Kasumi-1 (cell line): ENCODE results near the gene KDM2A.
"Not testable (repeated sequence)": the region's sequence is repeated elsewhere in the genome, so short reads cannot be mapped to it uniquely, and the experiment has no call there.

Source experiments
- DNase-seq, 2 experiments: peaks; one replicate each; lab custom pipeline; 2025; lab: John Stamatoyannopoulos, UW

The KDM2A gene

DNA sequence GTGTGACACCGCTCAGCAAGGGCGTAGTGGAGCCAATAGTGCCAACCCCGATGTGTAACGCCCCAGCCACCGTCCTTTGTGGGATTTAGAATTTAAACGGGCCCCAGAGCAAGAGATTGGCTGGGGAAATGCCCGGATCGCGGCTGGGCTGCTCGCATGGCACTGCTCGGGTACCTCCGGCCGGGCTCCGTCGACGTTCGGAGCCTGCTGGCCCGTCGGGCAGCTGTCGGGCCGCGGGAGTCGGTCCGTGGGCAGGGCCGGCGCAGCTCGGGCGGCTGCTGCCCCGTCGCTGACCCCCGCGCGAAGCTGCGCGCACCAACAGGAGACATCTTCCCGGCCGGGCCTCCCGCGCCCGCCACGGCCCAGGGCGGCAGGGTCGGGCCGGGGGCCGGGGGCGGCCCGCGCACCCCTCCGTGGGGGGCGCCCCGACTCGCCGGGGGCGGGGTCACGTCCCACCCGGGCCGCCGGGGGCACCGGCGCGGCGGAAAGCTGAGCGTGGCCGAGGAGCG lies 1.3 kb upstream of the KDM2A start:
- DNase-seq, result peak; percentile 44 to 54

GRCh38 chr11:67118181-67118766 lies 789 bp upstream of the KDM2A start:
- DNase-seq, result peak; percentile 12 to 19

DNA sequence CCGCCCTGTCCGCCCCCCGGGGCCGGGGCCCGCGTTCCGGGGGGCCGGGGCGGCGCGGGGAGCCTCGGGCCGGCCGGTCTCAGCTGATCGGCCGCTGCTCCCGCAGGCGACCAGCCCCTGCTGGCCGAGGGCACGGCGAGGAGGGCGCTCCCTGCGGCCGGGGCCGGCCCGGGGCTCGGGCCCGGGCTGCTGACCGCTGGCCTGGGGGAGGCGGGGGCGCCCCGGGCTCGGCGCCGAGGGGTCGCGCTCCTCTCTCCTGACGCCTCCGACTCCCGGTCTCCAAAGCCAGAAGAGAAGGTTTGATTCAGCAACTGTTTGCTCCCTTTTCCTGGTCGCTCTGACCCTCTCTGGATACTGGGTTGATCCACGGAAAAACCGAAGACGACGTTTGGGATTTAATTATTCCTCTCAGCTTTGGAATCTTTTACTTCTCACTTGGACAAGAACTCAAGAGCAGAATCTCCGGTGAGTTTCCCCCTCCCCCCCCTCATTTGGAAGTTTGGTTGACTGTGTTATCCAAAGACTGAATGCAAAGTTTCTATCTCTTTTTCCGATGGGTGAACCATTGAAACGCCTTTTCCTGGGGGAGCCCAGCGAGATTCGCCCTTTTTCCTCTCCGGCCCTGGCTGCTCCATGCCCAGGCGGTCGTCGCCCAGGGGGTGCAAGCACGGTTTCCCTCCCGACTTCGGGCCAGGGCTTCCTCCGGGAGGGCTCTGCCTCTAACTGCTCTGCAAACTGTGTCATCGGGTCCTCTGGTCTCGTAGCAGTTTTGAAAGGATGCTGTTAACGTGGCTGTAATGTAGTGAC lies 725 bp downstream of the KDM2A start:
- DNase-seq, result peak in 1 of 2 experiments; percentile 18

DNA sequence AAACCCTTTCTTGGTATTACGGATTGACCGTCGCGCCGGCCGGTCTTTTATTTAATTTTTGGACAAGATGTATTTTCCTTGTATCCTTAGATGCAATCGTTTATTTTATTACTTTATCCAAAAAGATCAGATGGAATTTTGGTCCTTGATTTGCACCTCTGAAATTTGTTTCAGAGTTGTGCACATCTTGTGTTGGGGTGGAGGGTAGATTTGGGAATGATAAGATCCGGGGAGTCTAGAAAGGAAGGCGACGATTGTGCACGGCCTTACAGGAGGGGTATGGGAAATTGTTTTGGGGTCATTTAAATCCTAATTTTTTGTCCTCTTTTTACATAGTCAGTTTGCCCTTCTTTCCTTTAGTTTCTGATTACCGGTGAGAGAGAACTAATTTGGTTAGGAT lies 1.4 kb downstream of the KDM2A start:
- DNase-seq, result no peak

GRCh38 chr11:67120881-67121710 lies 2.0 kb downstream of the KDM2A start:
- DNase-seq, result peak; percentile 76 to 81

- DNase-seq, result not testable (repeated sequence)
Measured at GRCh38 chr11:67123801-67124200, 4.7 kb downstream of the KDM2A start.

DNA sequence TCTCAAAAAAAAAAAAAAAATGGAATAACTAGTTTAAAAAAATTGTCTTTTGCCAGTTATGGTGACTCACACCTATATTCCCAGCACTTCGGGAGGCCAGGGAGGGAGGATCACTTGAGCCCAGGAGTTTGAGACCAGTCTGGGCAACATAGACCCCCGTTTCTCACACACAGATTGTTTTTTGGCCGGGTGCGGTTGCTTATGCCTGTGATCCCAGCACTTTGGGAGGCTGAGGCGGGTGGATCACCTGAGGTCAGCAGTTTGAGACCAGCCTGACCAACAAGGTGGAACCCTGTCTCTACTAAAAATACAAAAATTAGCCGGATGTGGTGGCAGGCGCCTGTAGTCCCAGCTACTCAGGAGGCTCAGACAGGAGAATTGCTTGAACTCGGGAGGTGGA lies 7.2 kb downstream of the KDM2A start:
- not testable (repeated sequence) for DNase-seq

- DNase-seq, result no peak
Measured at GRCh38 chr11:67126986-67127385, 7.9 kb downstream of the KDM2A start.

DNA sequence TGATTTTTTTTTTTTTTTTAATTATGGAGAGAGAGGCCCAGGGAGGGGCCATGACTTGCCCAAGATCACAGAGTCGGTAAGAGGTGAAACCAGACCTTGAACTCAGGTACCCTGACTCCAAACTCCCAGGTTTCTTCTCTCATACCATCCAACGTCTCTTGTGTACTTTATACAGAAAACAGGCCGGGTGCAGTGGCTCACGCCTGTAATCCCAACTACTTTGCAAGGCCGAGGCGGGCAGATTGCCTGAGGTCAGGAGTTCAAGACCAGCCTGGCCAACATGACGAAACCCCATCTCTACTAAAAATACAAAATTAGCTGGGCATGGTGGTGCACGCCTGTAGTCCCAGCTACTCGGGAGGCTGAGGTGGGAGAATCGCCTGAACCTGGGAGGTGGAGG lies 11.8 kb downstream of the KDM2A start:
- DNase-seq, result not testable (repeated sequence)

DNA sequence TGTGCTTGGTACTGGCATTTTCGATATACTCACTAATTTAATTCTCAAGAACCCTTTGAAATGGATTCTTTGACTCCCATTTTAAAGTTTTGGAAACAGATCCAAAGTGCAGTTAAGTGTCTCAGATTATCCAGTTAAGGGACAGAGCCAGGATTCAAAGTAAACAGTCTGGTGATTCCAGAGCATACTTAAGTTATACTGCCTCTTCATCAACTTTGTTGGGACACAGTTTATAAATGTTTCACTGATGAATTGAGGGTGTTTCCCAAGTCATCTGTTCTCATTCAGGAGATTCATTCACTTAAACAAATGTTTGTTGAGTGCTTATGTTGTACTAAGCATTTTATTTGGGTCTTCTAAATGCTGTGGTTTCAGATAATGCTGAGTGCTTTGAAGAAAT lies 17.1 kb downstream of the KDM2A start:
- no peak for DNase-seq

GRCh38 chr11:67138922-67139321 lies 19.9 kb downstream of the KDM2A start:
- no peak for DNase-seq

DNA sequence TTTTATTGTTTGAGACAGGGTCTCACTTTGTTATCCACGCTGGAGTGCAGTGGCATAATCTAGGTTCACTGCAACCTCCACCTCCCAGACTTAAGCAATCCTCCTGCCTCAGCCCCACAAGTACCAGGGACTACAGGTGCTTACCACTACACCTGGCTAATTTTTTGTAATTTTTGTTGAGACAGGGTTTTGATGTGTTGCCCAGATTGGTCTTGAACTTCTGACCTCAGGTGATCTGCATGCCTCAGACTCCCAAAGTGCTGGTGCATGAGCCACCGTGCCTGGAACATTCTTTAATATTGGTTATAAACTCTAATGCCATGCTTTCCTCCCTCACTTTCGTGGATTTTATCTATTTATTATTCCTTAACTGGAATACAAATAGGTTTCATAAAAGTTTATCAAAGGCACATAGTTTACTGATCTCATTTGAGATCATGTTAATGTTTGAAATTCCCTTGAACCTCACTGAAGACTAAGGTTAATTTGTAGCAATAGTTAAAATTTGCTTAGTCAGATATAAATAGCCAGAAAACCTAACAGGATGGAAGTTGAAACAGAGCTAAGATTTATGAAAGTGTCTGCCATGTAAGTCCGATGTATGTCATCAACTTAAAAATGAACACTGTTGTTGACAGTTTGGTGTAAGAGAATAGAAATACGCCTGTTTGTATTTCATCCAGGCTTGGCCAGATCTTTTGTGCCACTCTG lies 27.6 kb downstream of the KDM2A start:
- no peak for DNase-seq

- DNase-seq, result no peak
Measured at GRCh38 chr11:67153971-67154370, 34.9 kb downstream of the KDM2A start.

DNA sequence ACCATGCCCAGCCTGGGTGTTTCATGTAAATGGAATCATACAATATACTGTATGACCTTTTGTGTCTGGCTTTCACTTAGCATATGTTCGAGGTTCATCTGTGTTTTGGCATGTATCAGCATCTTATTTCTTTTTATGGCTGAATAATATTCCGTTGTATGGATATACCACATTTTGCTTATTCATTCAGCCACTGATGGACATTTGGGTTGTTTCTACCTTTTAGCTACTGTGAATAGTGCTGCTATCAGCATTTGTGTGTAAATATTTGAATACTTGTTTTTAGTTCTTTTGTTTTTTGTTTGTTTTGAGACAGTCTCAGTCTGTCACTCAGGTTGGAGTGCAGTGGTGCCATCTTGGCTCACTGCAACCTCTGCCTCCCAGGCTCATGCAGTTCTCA lies 35.7 kb downstream of the KDM2A start:
- no peak for DNase-seq

DNA sequence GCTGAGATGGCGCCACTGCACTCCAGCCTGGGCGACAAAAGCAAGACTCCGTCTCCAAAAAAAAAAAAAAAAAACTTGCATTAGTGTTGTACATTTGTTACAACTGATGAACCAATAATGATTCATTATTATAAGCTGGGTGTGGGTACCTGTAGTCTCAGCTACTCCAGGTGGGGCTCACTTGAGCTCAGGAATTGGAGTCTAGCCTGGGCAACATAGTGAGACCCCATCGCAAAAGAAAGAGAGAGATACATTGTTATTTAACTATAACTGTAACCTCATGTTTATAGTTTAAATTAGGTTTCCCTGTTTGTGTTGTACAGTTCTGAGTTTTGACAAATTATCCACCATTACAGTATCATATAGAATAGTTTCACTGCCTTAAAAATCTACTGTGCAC lies 38.6 kb downstream of the KDM2A start:
- no peak for DNase-seq

GRCh38 chr11:67158221-67158620 lies 39.2 kb downstream of the KDM2A start:
- no peak for DNase-seq

DNA sequence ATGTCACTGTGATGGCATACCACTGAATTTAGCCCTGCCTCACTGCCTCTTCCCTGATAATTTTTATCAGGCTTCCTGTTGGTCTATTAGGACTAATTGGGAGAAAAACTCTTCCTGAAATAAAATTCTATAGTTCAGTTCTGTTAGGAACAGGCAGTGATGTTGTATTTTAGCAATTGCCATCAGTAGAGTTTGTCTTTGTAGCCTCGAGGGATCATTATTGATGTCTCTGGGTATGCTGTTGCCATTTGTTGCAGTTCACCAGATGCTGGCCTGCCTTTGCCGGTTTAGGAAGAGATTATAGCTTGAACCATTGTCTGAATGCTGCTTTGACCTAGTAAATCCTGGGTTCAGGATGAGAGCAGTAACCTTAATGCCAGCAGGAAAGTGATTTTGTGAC lies 41.0 kb downstream of the KDM2A start:
- DNase-seq, result no peak

DNA sequence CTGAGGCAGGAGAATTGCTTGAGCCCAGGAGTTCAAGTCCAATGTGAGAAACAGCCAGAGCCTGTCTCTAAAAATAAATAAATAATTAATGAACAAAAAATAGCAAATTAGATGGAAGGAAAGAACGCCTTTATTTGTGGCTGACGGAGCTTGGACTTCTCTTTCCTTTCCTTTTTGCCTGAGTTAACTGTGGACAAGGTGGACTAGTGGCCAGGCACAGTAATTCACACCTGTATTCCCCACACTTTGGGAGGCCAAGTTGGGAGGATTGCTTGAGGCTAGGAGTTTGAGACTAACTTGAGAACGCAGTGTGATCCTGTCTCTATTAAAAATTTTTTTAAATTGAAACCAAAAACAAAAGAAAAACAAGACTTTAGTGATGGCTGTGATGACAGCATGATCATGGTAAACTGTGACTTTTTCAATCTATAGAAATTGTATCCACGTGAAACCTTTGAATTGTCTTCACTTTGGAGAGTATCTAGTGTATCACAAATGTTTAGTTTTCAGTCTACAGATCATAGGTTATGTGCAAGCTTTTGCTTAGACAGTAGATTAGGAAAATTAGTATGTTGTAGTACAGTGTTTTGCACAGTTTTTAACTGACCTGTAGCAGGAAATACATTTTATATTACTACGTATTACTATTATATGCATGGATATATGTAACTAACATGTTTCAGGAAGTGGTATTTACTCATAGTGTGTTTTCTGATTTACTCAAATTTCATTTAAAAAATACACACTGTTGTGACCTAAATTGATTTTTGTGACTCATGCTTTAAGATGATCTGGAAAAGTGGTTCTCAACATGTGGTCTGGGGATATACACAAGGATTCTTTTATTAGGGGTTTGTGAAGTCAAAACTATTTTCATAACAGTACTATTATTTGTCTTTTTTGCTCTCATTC lies 42.1 kb downstream of the KDM2A start:
- no peak for DNase-seq

GRCh38 chr11:67163006-67163405 lies 43.9 kb downstream of the KDM2A start:
- no peak for DNase-seq

DNA sequence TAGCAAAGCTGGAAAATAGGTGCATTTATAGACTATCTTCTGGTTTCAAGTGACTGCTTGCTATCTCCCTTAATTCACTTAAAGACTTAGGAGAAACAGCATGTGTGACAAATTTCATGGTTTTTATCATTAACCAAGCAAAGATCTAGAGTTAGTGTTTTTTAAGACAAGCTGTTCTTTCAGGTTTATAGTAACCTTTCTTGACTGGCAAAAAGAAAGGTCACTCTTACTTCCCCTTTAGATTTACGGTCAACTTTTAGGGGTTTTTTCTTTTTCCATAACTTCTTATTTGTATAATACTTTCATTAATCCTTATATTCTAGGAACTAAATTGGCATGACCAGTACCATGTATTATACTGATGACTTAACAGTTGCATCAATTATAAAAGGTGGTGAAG lies 46.6 kb downstream of the KDM2A start:
- DNase-seq, result no peak

GRCh38 chr11:67167091-67167490 lies 48.0 kb downstream of the KDM2A start:
- no peak for DNase-seq
